ENCODE measurements around the gene ACTR1B.

DNA sequence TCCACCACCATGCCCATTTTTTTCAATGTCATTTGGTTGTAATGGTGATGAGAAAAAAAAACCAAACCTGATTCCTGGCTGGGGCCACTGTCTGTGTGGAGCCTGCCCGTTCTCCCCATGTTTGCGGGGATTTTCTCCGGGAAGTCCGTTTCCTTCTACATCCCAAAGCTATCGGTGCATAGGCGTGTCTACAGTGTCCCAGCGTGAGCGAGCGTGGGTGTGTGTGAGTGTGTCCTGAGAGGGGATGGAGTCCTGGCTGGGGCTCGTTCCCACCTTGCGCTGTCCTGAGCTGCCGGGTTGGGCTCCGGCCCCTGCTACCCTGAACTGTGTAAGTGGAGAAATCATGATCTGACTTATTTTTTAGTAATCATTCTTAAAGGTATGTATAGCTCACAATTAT is 42.3 kb upstream of the ACTR1B start:
- no peak for TF ChIP-seq CTCF (IDR thresholded peaks at IDR 0.05; ENCODE audit: low read depth, low read length)
- no peak for TF ChIP-seq EZH2phosphoT487 (IDR thresholded peaks at IDR 0.05; ENCODE audit: low read depth)
